ENCODE results near the gene CDH4.

CDH4 gene

DNA sequence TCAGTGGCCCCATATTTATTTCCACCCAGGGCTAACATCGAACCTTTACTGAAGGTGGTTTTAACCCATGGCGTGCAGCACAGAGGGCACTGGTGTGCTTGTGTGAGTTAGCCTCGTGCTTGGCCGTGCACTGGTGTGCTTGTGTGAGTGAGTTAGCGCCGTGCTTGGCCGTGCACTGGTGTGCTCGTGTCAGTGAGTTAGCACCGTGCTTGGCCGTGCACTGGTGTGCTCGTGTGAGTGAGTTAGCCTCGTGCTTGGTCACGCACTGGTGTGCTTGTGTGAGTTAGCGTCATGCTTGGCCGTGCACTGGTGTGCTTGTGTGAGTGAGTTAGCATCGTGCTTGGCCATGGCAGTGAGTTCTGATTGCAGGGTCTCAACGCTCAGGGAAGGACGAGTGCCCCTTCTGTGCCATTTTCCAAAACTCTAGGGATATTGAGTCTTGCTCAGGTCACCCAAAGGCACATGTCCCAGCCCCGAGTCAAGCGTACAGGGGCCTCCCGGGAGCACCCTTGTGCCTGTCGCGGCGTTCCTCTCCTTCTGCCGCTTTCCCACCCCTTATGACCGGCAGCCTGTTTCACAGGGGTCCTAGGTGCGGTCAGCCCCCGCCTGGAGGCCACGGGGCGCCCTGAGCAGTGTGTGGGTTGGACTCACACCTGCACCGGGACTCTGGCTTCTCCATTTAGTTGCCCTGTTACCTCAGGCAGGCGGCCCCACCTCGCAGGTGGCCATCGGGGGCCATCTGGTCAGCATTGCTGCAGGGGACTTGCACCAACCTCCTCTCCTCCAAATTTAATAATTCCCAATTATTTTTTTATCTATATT is 399.1 kb downstream of the CDH4 start:
- no peak for DNase-seq (ENCODE audit: low read depth in 2 of 2)

- DNase-seq (ENCODE audit: low read depth in 2 of 2): no peak
Measured at GRCh38 chr20:61652146-61652545, 400.1 kb downstream of the CDH4 start.

DNA sequence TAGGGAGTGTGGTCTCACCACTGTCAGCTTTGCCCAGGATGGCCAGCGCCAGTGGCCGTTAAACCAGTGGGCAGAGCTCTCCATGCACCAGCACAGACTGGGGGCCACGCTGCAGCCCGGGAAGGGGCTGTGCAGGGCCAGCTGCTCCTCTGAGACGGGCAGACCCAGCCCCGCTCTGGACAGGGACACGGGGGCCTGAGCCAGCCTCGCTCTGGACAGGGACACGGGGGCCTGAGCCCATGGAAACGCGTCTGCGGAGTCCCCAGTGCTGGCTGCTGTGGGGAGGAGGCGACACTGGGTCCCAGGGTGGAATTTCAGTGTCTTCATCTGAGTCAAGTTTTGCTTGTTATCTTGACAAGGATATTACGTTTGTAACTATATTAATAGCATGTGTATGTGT is 402.7 kb downstream of the CDH4 start:
- no peak for DNase-seq (ENCODE audit: low read depth in 2 of 2)

DNA sequence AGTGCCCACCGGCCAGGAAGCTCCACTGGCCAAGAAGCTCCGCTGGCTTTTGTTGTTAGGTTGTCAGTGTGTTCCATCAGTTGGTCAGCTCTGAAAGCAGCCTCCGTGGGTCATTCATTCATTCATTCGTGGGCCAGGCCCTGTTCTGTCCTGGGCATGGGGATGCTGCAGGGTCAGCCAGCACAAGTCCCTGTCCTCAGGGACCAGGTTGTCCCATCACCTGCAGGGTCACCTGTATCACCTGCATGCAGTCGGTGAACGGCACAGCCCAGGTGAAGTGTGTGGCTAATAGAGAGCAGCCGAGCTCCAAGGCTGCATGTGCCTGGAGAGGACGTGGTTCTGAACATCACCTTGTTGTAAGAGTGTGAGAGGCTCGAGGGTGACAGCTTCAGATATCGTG is 403.5 kb downstream of the CDH4 start:
- no peak for DNase-seq (ENCODE audit: low read depth in 2 of 2)

DNA sequence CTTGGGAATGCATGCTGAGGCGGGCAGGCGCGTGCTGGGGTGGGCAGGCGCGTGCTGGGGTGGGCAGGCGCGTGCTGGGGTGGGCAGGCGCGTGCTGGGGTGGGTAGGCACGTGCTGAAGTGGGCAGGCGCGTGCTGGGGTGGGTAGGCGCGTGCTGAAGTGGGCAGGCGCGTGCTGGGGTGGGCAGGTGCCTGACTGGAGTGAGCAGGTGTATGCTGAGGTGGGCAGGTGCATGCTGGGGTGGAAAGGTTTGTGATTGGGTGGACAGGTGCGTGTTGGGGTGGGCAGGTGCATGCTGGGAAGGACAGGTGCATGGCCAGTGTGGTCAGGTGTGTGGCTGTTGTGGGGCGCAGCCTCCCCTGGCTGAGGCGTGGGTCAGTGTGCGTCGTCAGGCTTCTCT is 404.1 kb downstream of the CDH4 start:
- no peak for DNase-seq (ENCODE audit: low read depth in 2 of 2)

- DNase-seq (ENCODE audit: low read depth in 2 of 2): no peak
Measured at GRCh38 chr20:61657721-61658377, 405.8 kb downstream of the CDH4 start.

DNA sequence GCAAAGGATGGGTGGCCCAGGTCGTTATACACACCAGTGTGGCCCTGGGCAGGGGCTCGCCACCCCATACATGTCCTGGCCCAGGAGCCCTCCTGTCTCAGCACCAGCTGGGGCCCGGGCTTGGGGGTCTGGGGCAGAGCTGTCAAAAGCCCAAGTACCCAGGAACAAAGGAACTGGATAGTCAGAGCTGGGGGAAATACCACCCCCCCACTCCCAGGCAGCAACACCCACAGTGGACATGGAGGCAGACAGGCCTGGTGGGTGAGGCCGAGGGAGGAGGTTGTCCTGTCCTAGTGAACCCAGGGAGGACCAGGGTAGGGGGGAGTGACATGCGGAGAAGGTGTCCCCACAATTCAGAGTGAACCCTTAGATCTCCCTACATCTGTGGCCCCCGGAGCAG is 406.5 kb downstream of the CDH4 start:
- no peak for DNase-seq (ENCODE audit: low read depth in 2 of 2)

DNA sequence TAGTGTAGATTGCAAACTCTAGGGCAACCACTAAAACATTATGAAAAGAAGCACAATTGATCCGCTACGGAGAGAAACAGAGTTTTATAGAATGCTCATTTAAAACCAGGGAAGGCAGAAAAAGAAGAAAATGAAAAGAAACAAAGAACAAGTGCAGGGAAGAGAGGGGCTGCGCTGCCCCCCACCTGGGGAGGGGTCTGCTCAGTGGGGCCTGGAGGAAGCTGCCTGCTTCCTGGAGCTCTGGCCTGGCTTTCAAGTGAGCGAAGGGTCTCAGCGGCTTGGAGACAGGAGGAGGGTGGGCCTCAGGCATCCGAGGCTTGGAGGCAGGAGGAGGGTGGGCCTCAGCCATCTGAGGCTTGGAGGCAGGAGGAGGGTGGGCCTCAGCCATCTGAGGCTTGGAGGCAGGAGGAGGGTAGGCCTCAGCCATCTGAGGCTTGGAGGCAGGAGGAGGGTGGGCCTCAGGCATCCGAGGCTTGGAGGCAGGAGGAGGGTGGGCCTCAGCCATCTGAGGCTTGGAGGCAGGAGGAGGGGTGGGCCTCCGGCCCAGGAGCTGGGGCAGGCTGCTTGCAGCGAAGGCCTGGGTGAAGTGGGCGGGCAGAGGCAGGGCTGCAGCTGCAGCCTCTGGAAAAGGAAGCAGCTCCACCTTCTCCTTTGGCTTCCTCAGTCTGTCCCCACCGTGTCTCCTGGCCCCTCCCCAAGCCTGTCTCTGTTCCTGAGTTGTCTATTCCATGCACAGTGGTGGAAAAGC is 407.4 kb downstream of the CDH4 start:
- DNase-seq (ENCODE audit: low read depth in 2 of 2): no peak

DNA sequence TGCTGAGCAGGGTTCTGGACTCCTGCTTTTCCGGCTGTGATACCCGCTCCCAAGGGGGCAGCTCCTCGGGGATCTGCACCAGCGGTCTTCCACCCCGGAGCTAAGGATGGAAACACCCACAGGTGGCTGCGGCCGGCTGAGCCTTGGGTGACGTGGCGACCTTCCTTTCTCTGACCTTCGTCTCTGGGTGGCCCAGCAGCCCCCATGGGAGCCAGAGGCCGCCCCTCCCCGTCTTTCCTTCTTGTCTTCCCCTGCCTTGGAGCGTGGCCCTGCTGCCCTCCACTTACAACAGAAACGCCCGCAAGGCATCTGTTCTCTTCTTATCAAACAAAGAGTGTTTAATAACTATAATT is 407.9 kb downstream of the CDH4 start:
- no peak for DNase-seq (ENCODE audit: low read depth in 2 of 2)

GRCh38 chr20:61660559-61660958 is 408.5 kb downstream of the CDH4 start:
- DNase-seq (ENCODE audit: low read depth in 2 of 2): no peak

DNA sequence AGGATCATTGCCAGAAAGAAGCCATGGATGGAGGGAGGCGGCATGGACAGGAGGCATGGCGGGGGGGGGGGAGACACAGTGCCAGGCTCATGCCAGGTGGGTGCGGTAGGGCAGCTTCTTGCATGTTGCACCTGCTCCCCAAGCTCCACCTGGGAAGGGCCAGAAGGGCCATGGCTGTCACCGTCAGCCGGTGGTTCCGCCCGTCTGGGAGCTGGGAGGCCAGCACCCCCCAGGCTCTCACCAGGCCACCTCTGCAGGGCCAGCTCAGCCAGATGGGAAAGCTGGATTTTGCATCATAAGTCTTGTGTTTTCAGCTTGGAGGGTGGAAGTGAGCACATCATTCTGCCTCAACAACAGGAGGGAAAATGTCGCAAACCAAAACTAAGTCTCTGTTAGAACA is 409.0 kb downstream of the CDH4 start:
- DNase-seq (ENCODE audit: low read depth in 2 of 2): no peak

GRCh38 chr20:61661583-61661982 is 409.5 kb downstream of the CDH4 start:
- DNase-seq (ENCODE audit: low read depth in 2 of 2): no peak

DNA sequence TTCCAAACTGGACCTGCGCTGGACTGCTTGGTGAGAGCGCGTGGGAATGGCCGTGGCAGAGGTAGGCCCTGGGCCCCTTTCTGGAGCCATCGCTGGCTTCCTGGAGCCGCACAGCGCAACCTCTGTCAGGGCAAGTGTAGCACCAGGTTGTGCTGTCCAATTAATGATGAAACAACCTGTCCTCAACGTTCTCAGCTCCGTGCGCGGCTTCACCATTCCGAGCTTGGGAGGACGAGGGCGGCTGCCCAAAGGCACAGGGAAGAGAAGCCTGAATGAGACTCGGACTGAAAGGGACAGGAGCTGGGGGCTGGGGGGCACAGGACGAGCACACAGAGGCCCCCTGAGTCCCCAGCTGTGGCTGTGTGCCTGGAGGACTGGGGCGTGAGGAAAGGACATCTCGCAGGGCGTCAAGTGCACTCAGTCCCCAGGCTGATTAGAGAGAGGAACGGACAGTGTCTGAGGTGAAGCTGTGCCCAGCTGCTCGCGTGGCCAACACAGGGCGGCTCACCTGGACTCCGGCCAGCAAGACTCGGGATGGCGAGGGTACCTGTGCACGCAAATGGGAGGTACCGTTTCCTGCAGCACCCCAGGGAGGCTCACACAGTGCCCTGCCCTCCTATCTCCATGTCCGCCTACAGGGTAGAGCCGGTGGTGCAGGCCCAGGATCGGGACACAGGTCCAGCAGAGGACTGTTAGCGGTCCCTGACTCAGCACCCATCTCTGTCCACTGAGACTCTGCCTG is 410.3 kb downstream of the CDH4 start:
- no peak for DNase-seq (ENCODE audit: low read depth in 2 of 2)

GRCh38 chr20:61662968-61663331 is 410.9 kb downstream of the CDH4 start:
- DNase-seq (ENCODE audit: low read depth in 2 of 2): no peak

- no peak for DNase-seq (ENCODE audit: low read depth in 2 of 2)
Measured at GRCh38 chr20:61663521-61664425, 411.7 kb downstream of the CDH4 start.

- DNase-seq (ENCODE audit: low read depth in 2 of 2): no peak
Measured at GRCh38 chr20:61664556-61665320, 412.7 kb downstream of the CDH4 start.

DNA sequence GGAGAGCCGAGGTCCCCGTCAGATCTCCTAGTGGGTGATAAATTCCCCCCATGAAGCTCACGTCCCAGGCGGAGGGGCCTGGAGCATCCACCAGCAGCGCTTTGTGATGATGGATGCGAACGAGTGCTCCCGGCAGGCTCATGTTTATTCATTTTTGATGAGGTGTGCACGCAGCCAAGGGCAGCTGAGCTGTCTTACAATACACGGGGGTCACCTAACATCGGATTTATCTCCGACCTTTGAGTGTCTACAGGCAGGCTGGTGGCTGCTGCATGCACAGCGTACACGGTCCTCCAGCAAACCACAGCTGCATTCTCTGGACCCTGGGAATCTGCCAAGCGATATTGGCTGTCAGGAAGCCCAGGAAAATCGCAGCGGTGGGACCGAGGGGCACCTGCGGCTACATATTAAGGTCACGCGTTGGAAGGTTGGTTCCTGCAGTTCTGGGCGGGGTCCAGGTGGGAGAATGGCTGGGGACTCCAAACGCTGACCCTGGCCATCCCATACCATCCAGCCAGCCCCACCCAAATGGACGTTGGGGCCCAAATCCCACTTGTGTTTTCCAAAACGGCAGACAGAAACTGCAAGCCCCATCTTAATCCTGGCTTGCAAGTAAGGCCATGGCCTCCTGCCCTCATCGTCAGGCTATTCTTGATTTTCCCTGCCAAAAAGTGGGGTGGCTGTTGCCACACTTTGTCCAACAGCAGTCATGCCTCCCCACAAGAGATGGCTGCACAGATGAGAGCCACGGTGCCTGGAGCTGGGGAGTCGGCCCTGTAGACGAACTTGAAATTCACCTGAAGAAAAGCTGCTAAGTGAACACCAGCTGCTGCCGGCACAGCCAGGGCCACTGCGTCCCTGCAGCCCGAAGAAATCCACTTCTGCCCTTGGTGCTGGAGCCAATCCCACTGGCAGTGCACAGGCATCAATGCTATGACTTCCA is 413.7 kb downstream of the CDH4 start:
- no peak for DNase-seq (ENCODE audit: low read depth in 2 of 2)

DNA sequence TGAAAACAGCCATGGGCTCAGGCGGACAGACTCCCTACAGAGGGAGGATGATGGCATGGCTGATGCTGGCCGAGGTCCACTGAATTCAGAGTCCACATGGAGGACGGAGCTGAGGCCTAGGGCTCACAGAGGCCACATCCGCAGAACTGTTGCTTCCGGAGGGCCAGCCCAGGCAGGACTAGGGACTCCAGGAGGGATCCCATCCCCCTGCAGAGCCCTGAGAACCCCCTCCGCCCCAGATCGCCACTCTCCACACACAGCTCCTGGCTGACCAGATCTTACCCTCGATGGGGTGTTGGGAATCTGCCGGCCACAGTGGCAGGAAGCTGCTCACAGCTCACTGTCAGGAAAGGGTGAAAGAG is 414.4 kb downstream of the CDH4 start:
- no peak for DNase-seq (ENCODE audit: low read depth in 2 of 2)

DNA sequence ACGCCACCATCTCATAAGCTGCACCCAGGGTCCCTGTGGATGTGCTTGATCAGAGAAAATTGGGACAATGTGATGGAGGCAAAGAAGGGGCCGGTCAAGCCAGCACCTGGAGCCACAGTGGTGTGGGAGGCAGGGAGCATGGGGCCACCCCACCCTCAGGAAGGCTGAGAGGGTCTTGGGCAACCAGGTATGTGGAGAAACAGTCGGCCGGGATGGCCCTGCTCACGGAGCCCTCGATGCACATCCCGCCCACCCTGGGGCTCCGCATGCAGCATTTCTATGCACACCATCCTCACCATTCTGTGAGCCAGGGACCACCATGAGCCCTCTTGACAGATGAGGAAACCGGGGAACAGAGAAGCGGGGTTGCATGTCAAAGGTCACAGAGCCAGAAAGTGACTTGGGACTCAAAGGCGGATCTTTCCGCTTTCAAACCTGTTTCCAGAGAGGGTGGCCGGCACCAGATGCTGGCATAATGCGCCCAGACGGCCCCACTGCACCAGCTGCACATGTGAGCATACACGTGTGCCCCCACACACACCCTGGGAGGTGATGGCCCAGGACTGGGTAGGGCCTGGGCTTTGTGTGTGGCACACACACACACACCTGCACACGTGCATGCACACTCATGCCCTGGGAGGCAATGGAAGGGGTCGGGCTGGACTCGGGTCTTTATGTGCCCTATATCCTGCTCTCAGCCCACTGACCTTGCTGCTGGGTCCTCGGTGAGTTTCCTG is 415.2 kb downstream of the CDH4 start:
- DNase-seq (ENCODE audit: low read depth in 2 of 2): no peak
